HG02840 (cell line): ENCODE results near the gene RAX2.
"Not testable (repeated sequence)": the region's sequence is repeated elsewhere in the genome, so short reads cannot be mapped to it uniquely, and the experiment has no call there.

Experiments used
- ATAC-seq: cut with Tn5 transposase; IDR thresholded peaks from one replicate; pipeline ENCODE4 v1.9.1; 2021; ENCODE audit warnings: mild to moderate bottlenecking, moderate library complexity, moderate number of reproducible peaks; ENCODE audit not compliant: unreplicated experiment, low FRiP score

RAX2 gene

GRCh38 chr19:3778899-3779723 is 7.1 kb upstream of the RAX2 start:
- ATAC-seq = no peak

DNA sequence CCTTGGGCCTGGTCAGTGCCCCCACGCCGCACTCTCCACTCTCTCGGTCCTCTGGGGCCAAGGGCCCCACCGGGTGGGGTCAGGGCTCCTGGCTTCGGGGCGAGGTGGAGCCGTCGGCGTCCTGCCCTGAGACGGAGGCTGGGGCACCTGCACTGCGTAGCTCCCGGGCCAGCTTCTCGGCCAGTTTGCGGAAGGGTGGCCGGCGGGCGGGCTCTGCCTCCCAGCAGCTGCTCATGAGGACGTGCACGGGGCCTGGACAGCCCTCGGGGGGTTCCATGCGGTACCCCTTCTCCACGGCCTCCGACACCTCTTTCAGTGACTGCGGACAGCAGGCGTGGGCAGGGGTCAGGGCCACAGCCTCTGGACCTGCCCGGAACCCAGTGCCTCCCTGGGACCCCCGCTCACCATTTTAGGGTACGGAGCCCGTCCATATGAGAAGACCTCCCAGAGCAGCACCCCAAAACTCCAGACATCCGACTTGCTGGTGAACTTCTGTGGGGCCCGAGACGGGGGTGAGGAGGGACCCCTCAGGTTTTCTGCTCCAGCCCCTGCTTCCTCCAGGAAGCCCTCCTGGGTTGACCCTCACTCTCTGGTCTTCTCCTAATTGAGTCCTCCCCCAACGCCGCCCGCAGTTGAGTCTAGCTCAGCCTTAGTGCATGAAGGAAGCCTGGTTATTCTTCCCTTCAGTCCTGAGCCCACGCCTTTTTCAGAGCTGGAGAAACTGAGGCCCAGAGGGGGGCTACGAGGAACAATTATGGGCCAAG is 6.3 kb upstream of the RAX2 start:
- no peak for ATAC-seq

GRCh38 chr19:3776479-3777040 is 4.5 kb upstream of the RAX2 start:
- no peak for ATAC-seq

GRCh38 chr19:3775831-3776230 is 3.8 kb upstream of the RAX2 start:
- no peak for ATAC-seq

GRCh38 chr19:3775374-3775711 is 3.3 kb upstream of the RAX2 start:
- no peak for ATAC-seq

GRCh38 chr19:3774621-3775373 is 2.8 kb upstream of the RAX2 start:
- ATAC-seq = no peak

DNA sequence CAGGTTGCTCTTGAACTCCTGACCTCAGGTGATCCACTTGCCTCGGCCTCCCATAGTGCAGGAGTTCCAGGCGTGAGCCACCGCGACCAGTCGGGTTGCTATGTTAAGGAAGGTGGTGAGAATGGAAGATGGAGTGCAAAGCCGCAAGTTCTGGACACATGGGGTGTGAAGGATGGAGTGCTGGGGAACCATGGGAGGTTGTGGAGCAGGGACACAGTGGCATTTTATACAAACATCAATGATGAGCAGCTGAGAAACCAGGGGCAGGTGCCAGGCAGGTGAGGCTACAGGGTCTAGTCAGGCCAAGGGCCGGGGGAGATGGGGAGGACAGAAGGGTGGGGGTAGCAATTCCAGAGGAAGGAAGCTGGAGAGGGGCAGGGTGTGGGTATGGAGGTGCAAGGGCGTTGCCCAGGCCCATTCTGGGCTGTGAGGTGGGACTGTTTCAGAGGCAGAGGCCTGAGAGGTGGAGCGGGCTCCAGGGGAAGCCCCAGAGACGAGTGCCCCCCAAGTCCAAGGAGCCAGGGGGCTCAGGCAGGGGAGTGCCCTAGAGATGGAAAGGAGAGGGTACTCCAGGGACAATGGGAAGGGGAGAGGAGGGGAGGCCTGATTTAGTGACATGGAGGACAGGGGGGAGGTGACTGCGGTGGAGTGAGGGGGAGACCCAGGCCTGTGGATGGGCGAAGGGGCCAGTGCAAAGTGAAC is 1.9 kb upstream of the RAX2 start:
- no peak for ATAC-seq

- ATAC-seq = no peak
Observed at GRCh38 chr19:3771000-3771905, 775 bp downstream of the RAX2 start.

DNA sequence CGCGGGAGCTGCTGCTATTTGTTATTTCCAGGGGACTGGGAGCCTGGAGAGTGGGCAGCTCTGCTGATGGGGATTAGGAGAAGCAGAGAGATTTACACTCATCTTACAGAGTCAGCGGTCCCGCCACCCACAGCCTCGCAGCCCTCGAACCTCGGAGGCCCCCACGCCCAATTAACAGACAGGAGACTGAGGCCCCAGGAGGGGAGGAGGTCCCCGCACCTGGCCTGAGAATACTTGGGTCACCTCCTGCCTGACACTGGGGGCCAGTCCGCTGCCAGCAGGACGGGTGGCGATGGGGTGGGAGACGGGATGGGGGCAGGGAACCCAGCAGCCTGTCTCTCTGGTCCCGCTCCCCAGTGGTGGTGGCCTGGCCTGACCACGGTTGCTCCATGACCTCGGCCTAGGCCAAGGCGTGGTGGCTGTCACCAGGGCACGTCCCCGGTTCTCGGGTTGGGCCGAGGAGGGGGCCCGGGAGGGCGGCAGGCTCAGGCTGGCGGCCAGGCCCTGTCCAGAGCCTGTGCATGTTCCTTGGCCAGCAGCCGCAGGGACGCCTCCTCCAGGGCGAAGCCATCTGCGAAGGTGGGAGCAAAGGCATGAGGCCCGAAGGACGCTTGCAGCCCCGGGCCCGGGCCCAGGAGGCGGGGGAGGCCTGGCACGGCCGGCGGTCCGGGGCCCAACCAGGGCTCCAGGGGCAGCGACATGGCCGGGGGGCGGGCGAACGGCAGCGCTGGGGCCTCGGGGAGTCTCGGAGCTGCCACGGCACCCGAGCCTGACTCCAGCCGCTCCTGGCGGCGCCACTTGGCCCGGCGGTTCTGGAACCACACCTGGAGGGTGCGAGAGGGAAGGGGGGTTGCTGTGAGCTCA is 1.7 kb downstream of the RAX2 start:
- ATAC-seq = no peak

- no peak for ATAC-seq
Observed at GRCh38 chr19:3769494-3769893, 2.5 kb downstream of the RAX2 start.

DNA sequence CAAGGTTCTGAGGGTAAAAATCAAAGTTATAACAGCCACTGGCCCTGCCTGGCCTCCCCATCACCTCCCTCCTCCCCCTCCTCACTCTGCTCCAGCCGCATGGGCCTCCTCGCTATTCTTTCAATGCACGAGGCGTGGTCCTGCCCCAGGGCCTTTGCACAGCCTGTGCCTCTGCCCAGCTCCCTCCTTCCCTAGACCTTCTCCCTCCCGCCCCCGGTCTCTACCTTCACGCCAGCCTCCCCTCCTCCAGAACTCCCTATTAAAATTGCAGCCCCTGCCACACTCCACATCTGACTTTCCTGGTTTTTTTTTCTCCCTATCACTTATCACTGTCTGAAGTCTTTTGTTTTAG is 3.3 kb downstream of the RAX2 start:
- ATAC-seq = no peak

GRCh38 chr19:3768015-3768747 is 3.8 kb downstream of the RAX2 start:
- ATAC-seq = no peak

DNA sequence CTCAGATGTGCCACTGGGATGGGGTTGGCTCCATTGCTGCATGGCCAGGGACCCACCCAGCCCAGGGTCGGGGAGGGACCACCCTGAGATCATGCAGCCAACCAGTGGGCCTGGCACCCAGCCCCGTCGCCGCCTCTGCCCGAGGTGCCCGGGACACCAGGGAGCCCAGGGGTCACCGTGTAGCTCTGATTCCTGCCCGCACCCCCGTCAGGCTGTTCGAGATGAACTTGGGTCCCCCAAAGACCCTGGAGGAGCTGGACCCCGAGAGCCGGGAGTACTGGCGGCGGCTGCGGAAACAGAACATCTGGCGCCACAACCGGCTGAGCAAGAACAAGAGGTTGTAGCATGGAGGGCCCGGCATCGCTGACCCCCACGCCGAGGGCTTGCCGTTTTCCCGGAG is 5.0 kb downstream of the RAX2 start:
- no peak for ATAC-seq

GRCh38 chr19:3766520-3766919 is 5.5 kb downstream of the RAX2 start:
- no peak for ATAC-seq

GRCh38 chr19:3765757-3766156 is 6.3 kb downstream of the RAX2 start:
- not testable (repeated sequence) for ATAC-seq

GRCh38 chr19:3765121-3765520 is 6.9 kb downstream of the RAX2 start:
- no peak for ATAC-seq

DNA sequence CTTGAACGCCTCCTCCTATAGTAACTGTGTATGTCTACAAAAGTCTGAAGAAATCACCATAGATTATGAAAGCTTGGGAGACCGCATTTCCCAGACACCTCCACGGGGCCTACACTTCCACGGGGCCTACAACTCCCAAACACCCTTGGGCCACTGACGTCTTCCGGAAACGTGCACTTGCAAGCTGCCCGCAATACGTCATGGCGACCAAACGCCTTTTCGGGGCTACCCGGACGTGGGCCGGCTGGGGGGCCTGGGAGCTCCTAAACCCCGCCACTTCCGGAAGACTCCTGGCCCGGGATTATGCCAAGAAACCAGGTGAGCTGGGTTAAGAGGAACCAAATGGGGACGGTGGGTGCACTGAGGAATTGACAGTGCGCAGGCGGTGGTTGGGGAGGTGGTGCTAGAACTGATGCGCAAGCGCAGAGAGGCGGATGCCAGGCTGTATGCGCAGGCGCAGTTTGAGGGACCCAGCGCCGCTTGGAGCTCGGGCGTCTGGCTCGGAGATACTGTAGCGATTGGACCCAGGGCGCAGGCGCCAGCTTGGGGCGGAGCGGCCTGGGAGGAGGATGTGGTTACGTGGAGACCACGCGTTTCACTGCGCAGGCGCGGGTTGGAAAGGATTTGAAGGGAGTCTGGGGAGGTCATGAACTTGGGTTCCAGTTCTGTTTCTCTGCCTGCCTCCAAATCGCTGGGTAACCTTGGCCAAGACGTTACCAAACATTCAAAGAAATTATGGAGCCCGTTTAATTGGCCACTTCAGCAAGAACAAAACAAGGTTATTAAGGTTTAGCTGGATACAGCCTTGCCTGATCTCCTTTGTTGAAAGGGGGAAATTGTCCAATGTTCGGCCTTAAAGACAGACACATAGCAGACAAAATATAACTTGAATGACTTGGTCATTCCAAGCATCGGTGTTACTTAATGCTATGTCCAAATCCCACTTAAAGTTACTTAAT is 9.2 kb downstream of the RAX2 start, which contains the start of gene MRPL54:
Gene MRPL54 (plus strand): TSS at position 182 of the 959 bp plus-strand sequence. CDS start 19 bp downstream, at position 201.
- ATAC-seq = peak; percentile 71
